GM23248 (cell line): ENCODE data around the gene DCLK3.

Experiments used
- EZH2 ChIP-seq: fragments of 200-600 bp; sonication (generic); IDR thresholded peaks from 2 replicates; pipeline ENCODE4 v1.6.1; 2018; ENCODE audit warnings: antibody characterized with exemption, mild to moderate bottlenecking; ENCODE audit not compliant: insufficient read depth, poor library complexity, severe bottlenecking
- EZH2phosphoT487 ChIP-seq: fragments of 200-600 bp; sonication (generic); IDR thresholded peaks from 2 replicates; pipeline ENCODE4 v1.6.1; 2018; ENCODE audit warnings: antibody characterized with exemption, moderate library complexity, mild to moderate bottlenecking, low read depth; ENCODE audit not compliant: insufficient read depth

GRCh38 chr3:36743826-36744225 lies 20.5 kb downstream of the DCLK3 start:
- TF ChIP-seq EZH2 (no peak), EZH2phosphoT487 (no peak)
